K562 (cell line): ENCODE results near the gene CRYGA. TPM values are rescaled to one million over a fixed set of nuclear protein-coding genes. Genes with fewer than 3 reads are reported as not detected.

Source experiments
- ATF2 ChIP-seq: sonication (generic); formaldehyde crosslinking; IDR thresholded peaks from 2 replicates; pipeline ENCODE4 v1.8.1; 2022; ENCODE audit warnings: missing genetic modification reagents
- BDP1 ChIP-seq: IDR thresholded peaks from 3 replicates; pipeline ENCODE4 v1.6.1; 2011; ENCODE audit not compliant: insufficient read length, insufficient read depth
- CBX8 ChIP-seq: fragments of 200-600 bp; sonication (generic); IDR thresholded peaks from 2 replicates; pipeline ENCODE4 v1.6.1; 2012; ENCODE audit warnings: borderline replicate concordance, mixed run types, low read depth, mild to moderate bottlenecking, moderate library complexity, mixed read lengths, low read length, control low read depth, inconsistent platforms; ENCODE audit not compliant: poor library complexity, severe bottlenecking; ENCODE audit errors: extremely low read depth
- CHCHD3 ChIP-seq: fragments of 250-450 bp; sonication (Bioruptor Pico); IDR thresholded peaks from 2 replicates; pipeline ENCODE4 v2.1.2; 2022; ENCODE audit warnings: mild to moderate bottlenecking
- CREB1 ChIP-seq, 2 experiments: sonication (generic) in 1 of 2; formaldehyde crosslinking in 1 of 2; IDR thresholded peaks; 2 replicates each; pipeline versions ENCODE4 v1.6.1 to v1.8.0; 2012 to 2022; ENCODE audit warnings: inconsistent platforms in 1 of 2, mild to moderate bottlenecking in 1 of 2, missing genetic modification reagents in 1 of 2, moderate library complexity in 1 of 2
- ETS2 ChIP-seq: IDR thresholded peaks from 2 replicates; pipeline ENCODE4 v1.6.1; 2016; ENCODE audit warnings: borderline replicate concordance, missing genetic modification characterization, mild to moderate bottlenecking, moderate library complexity, missing compliant biosample characterization; ENCODE audit not compliant: poor library complexity, severe bottlenecking
- FOXP1 ChIP-seq: sonication (generic); formaldehyde crosslinking; IDR thresholded peaks from 2 replicates; pipeline ENCODE4 v1.8.0; 2022; ENCODE audit warnings: mild to moderate bottlenecking, missing genetic modification reagents
- MECOM ChIP-seq: fragments of 250-450 bp; sonication (Bioruptor Pico); IDR thresholded peaks from 2 replicates; pipeline ENCODE4 v1.8.0; 2022; ENCODE audit warnings: inconsistent platforms
- MTF1 ChIP-seq: fragments of 250-450 bp; sonication (Bioruptor Pico); IDR thresholded peaks from 2 replicates; pipeline ENCODE4 v1.9.0; 2021; ENCODE audit warnings: moderate library complexity, mild to moderate bottlenecking, inconsistent platforms, borderline replicate concordance
- NR0B1 ChIP-seq: fragments of 450-650 bp; IDR thresholded peaks from one replicate; pipeline ENCODE4 v1.6.1; 2018; ENCODE audit warnings: mild to moderate bottlenecking, moderate library complexity; ENCODE audit not compliant: partially characterized antibody
- NR3C1 ChIP-seq: sonication (generic); formaldehyde crosslinking; IDR thresholded peaks from 2 replicates; pipeline ENCODE4 v1.8.1; 2022; ENCODE audit warnings: missing genetic modification reagents
- PREB ChIP-seq: sonication (generic); formaldehyde crosslinking; IDR thresholded peaks from 2 replicates; pipeline ENCODE4 v1.8.1; 2023; ENCODE audit warnings: mild to moderate bottlenecking, missing genetic modification reagents
- SMARCA5 ChIP-seq: fragments of 450-650 bp; IDR thresholded peaks from 2 replicates; pipeline ENCODE4 v1.6.1; 2016
- TAL1 ChIP-seq: fragments of 450-650 bp; IDR thresholded peaks from 2 replicates; pipeline ENCODE4 v1.6.1; 2016; ENCODE audit warnings: mild to moderate bottlenecking
- TFE3 ChIP-seq: fragments of 450-650 bp; formaldehyde crosslinking; IDR thresholded peaks from 2 replicates; pipeline ENCODE4 v1.4.0; 2020; ENCODE audit warnings: mild to moderate bottlenecking, mixed read lengths
- TGIF2 ChIP-seq: sonication (generic); formaldehyde crosslinking; IDR thresholded peaks from 2 replicates; pipeline ENCODE4 v1.8.1; 2022; ENCODE audit warnings: mild to moderate bottlenecking, missing genetic modification reagents, moderate library complexity
- ZBTB5 ChIP-seq: fragments of 450-650 bp; IDR thresholded peaks from 2 replicates; pipeline ENCODE4 v1.6.1; 2017; ENCODE audit warnings: antibody characterized with exemption
- ZBTB7A ChIP-seq: IDR thresholded peaks from 2 replicates; pipeline ENCODE4 v1.6.1; 2011; ENCODE audit warnings: low read depth, mild to moderate bottlenecking, low read length, moderate library complexity, borderline replicate concordance; ENCODE audit not compliant: control insufficient read depth
- ZNF212 ChIP-seq: fragments of 450-650 bp; formaldehyde crosslinking; IDR thresholded peaks from 2 replicates; pipeline ENCODE4 v1.4.0; 2020; ENCODE audit warnings: mild to moderate bottlenecking
- ZNF3 ChIP-seq: fragments of 250-450 bp; sonication (Bioruptor Pico); IDR thresholded peaks from 2 replicates; pipeline ENCODE4 v1.5.0; 2021; ENCODE audit warnings: mild to moderate bottlenecking, moderate library complexity
- ZNF75A ChIP-seq: fragments of 450-650 bp; formaldehyde crosslinking; IDR thresholded peaks from 2 replicates; pipeline ENCODE4 v1.4.0; 2020; ENCODE audit warnings: mild to moderate bottlenecking
- polyA plus RNA-seq, 8 experiments: library from polyadenylated mRNA; depleted of rRNA in 4 of 8; stranded (reverse) in 5 of 8; unstranded in 3 of 8; fragments of >200 nt; fragmentation: Nextera tagmentation in 2 of 8; fragmentation: Illumina TruSeq in 1 of 8; extraction: Ambion mirVana in 2 of 8; extraction: Trizol in 1 of 8; gene quantifications; 2 replicates each; pipeline versions ENCODE4 v1.2.1 to v1.2.3, GENCODE V29; 2011 to 2014; ENCODE audit warnings: inconsistent platforms in 1 of 8, missing spikeins in 1 of 8
- total RNA-seq, 7 experiments: library from RNA; depleted of rRNA in 6 of 7; stranded (reverse); fragments of >200 nt in 6 of 7; fragmentation: Illumina TruSeq in 2 of 7; extraction: Trizol in 2 of 7; gene quantifications; 2 replicates each; pipeline versions ENCODE4 v1.2.1 to v1.2.3, GENCODE V29; 2011 to 2021; ENCODE audit warnings: low replicate concordance in 1 of 7

CRYGA gene
- total and polyA plus RNA-seq, 9 of the 15 experiments (the other 6 are each of a cell fraction or from before 2014, with no cell fraction given): not detected

GRCh38 chr2:208175069-208175839 is 11.9 kb upstream of the CRYGA start (continued):
- TF ChIP-seq TFE3: no peak
- no peak for TF ChIP-seq BDP1
- no peak for TF ChIP-seq TAL1
- TF ChIP-seq CBX8: no peak
- TF ChIP-seq MTF1 (CRISPR knock-in tag): no peak
- no peak for TF ChIP-seq ATF2
- TF ChIP-seq ZNF212 (CRISPR knock-in tag): no peak
- no peak for TF ChIP-seq ZBTB5
- TF ChIP-seq PREB (CRISPR knock-in tag): no peak
- no peak for TF ChIP-seq CREB1 (IDR thresholded peaks at IDR 0.05)
- no peak for TF ChIP-seq CREB1 (CRISPR knock-in tag; IDR thresholded peaks at IDR 0.05)
- no peak for TF ChIP-seq ZNF75A (CRISPR knock-in tag)
- TF ChIP-seq FOXP1 (CRISPR knock-in tag): no peak
- no peak for TF ChIP-seq NR0B1
- TF ChIP-seq MECOM (CRISPR knock-in tag): no peak
- no peak for TF ChIP-seq ZBTB7A
- TF ChIP-seq ZNF3 (CRISPR knock-in tag): no peak
- TF ChIP-seq ETS2 (tag): no peak
- no peak for TF ChIP-seq NR3C1 (CRISPR knock-in tag)
- TF ChIP-seq TGIF2 (CRISPR knock-in tag): no peak
- TF ChIP-seq SMARCA5: no peak
- TF ChIP-seq CHCHD3 (CRISPR knock-in tag): no peak
